ENCODE results near the gene CLEC18A. TPM values are rescaled to one million over a fixed set of nuclear protein-coding genes. Genes with fewer than 3 reads are reported as not detected.

The CLEC18A gene
- total and polyA plus RNA-seq, 5 donors from 2014 or later = 0.14 to 2.9 TPM; not detected in 3

- peaks cover 46% of the 10 kb centered on the region for H3K36me3 ChIP-seq (ENCODE audit: control insufficient read depth, insufficient read depth, low read length)
- no peak for ATAC-seq (ENCODE audit: low read depth in 2 of 2)
These were observed 40.2 kb upstream of the CLEC18A start for GRCh38 chr16:69910964-69911363.

GRCh38 chr16:69916462-69916861 is 34.7 kb upstream of the CLEC18A start:
- no peak overlapping the region for H3K27ac ChIP-seq (ENCODE audit: insufficient read depth, low read length, poor library complexity, severe bottlenecking)
- DNase-seq (no peak), ATAC-seq (ENCODE audit: low read depth in 2 of 2) (no peak)
- no peaks in the 10 kb centered on the region for H3K9me3 ChIP-seq (ENCODE audit: control insufficient read depth in 2 of 2, low read length in 2 of 2)
- H3K4me1 ChIP-seq (ENCODE audit: control insufficient read depth, insufficient read depth, low read length, poor library complexity, severe bottlenecking) = no peaks in the 10 kb centered on the region
- no peaks in the 10 kb centered on the region for H3K9me3 Mint-ChIP-seq
- H3K27me3 Mint-ChIP-seq = no peaks in the 10 kb centered on the region
- peaks cover 33% of the 10 kb centered on the region for H3K36me3 ChIP-seq (ENCODE audit: control insufficient read depth, insufficient read depth, low read length)
- peak overlapping the region in 1 of 3 donors; percentile 17 for H3K27ac Mint-ChIP-seq
- H3K4me1 Mint-ChIP-seq = peaks cover 0 to 3% (median 0%) of the 10 kb centered on the region in 4 donors
- peaks cover 42% of the 10 kb centered on the region for H3K36me3 Mint-ChIP-seq
- H3K27me3 ChIP-seq (ENCODE audit: control insufficient read depth, insufficient read depth, low read length) = no peaks in the 10 kb centered on the region
- H3K4me3 ChIP-seq (ENCODE audit: low read depth, low read length) = no peak overlapping the region
- peak overlapping the region in 1 of 4 donors; percentile 54 for H3K4me3 Mint-ChIP-seq

More at GRCh38 chr16:69910964-69911363, 40.2 kb upstream of the CLEC18A start:
- Mint-ChIP-seq H3K27me3 (no peaks in the 10 kb centered on the region), H3K4me1 (no peaks in the 10 kb centered on the region), H3K36me3 (peaks cover 29% of the 10 kb centered on the region), H3K4me3 (no peak overlapping the region), H3K27ac (peak overlapping the region in 2 of 3 donors; percentile 75 to 80), H3K9me3 (no peaks in the 10 kb centered on the region)
- Histone ChIP-seq H3K9me3 (ENCODE audit: control insufficient read depth in 2 of 2, low read length in 2 of 2) (no peaks in the 10 kb centered on the region), H3K4me1 (ENCODE audit: control insufficient read depth, insufficient read depth, low read length, poor library complexity, severe bottlenecking) (no peaks in the 10 kb centered on the region), H3K27me3 (ENCODE audit: control insufficient read depth, insufficient read depth, low read length) (no peaks in the 10 kb centered on the region), H3K4me3 (ENCODE audit: low read depth, low read length) (no peak overlapping the region), H3K27ac (ENCODE audit: insufficient read depth, low read length, poor library complexity, severe bottlenecking) (no peak overlapping the region)
- no peak for DNase-seq

- no peaks in the 10 kb centered on the region for H3K9me3 Mint-ChIP-seq
- no peaks in the 10 kb centered on the region for H3K4me1 ChIP-seq (ENCODE audit: control insufficient read depth, insufficient read depth, low read length, poor library complexity, severe bottlenecking)
- H3K36me3 Mint-ChIP-seq = peaks cover 40% of the 10 kb centered on the region
- H3K27ac Mint-ChIP-seq = peak overlapping the region in 2 of 3 donors; percentile 25 to 64
- no peak for ATAC-seq (ENCODE audit: low read depth in 2 of 2)
- no peaks in the 10 kb centered on the region for H3K9me3 ChIP-seq (ENCODE audit: control insufficient read depth in 2 of 2, low read length in 2 of 2)
- H3K27ac ChIP-seq (ENCODE audit: insufficient read depth, low read length, poor library complexity, severe bottlenecking) = no peak overlapping the region
- no peak overlapping the region for H3K4me3 ChIP-seq (ENCODE audit: low read depth, low read length)
- DNase-seq = no peak
- H3K27me3 Mint-ChIP-seq = no peaks in the 10 kb centered on the region
- peaks cover 26% of the 10 kb centered on the region for H3K36me3 ChIP-seq (ENCODE audit: control insufficient read depth, insufficient read depth, low read length)
- no peaks in the 10 kb centered on the region for H3K27me3 ChIP-seq (ENCODE audit: control insufficient read depth, insufficient read depth, low read length)
- H3K4me1 Mint-ChIP-seq = peaks cover 0 to 3% (median 0%) of the 10 kb centered on the region in 4 donors
- H3K4me3 Mint-ChIP-seq = no peak overlapping the region
These were observed 33.8 kb upstream of the CLEC18A start for GRCh38 chr16:69917311-69917710.

- Mint-ChIP-seq H3K4me3 (no peak overlapping the region), H3K9me3 (no peaks in the 10 kb centered on the region), H3K36me3 (peaks cover 37% of the 10 kb centered on the region), H3K27me3 (no peaks in the 10 kb centered on the region), H3K27ac (peak overlapping the region in 1 of 3 donors; percentile 31), H3K4me1 (peaks cover 0 to 3% (median 0%) of the 10 kb centered on the region in 4 donors)
- ATAC-seq (ENCODE audit: low read depth in 2 of 2) (no peak), DNase-seq (no peak)
- H3K36me3 ChIP-seq (ENCODE audit: control insufficient read depth, insufficient read depth, low read length) = peaks cover 23% of the 10 kb centered on the region
- H3K9me3 ChIP-seq (ENCODE audit: control insufficient read depth in 2 of 2, low read length in 2 of 2) = no peaks in the 10 kb centered on the region
- no peak overlapping the region for H3K27ac ChIP-seq (ENCODE audit: insufficient read depth, low read length, poor library complexity, severe bottlenecking)
- H3K4me1 ChIP-seq (ENCODE audit: control insufficient read depth, insufficient read depth, low read length, poor library complexity, severe bottlenecking) = no peaks in the 10 kb centered on the region
- no peaks in the 10 kb centered on the region for H3K27me3 ChIP-seq (ENCODE audit: control insufficient read depth, insufficient read depth, low read length)
- no peak overlapping the region for H3K4me3 ChIP-seq (ENCODE audit: low read depth, low read length)
These were observed 33.4 kb upstream of the CLEC18A start for GRCh38 chr16:69917739-69918138.

GRCh38 chr16:69918241-69918640 is 32.9 kb upstream of the CLEC18A start:
- Histone ChIP-seq H3K27ac (ENCODE audit: insufficient read depth, low read length, poor library complexity, severe bottlenecking) (no peak overlapping the region), H3K9me3 (ENCODE audit: control insufficient read depth in 2 of 2, low read length in 2 of 2) (no peaks in the 10 kb centered on the region), H3K27me3 (ENCODE audit: control insufficient read depth, insufficient read depth, low read length) (no peaks in the 10 kb centered on the region), H3K36me3 (ENCODE audit: control insufficient read depth, insufficient read depth, low read length) (peaks cover 23% of the 10 kb centered on the region), H3K4me3 (ENCODE audit: low read depth, low read length) (no peak overlapping the region), H3K4me1 (ENCODE audit: control insufficient read depth, insufficient read depth, low read length, poor library complexity, severe bottlenecking) (no peaks in the 10 kb centered on the region)
- no peak overlapping the region for H3K4me3 Mint-ChIP-seq
- no peak for ATAC-seq (ENCODE audit: low read depth in 2 of 2)
- H3K4me1 Mint-ChIP-seq = peaks cover 0 to 3% (median 0%) of the 10 kb centered on the region in 4 donors
- H3K27ac Mint-ChIP-seq = peak overlapping the region in 2 of 3 donors; percentile 29 to 31
- H3K36me3 Mint-ChIP-seq = peaks cover 37% of the 10 kb centered on the region
- no peak for DNase-seq
- H3K27me3 Mint-ChIP-seq = no peaks in the 10 kb centered on the region
- no peaks in the 10 kb centered on the region for H3K9me3 Mint-ChIP-seq

- Mint-ChIP-seq H3K4me3 (no peak overlapping the region), H3K4me1 (peaks cover 0 to 3% (median 0%) of the 10 kb centered on the region in 4 donors), H3K36me3 (peaks cover 42% of the 10 kb centered on the region), H3K27me3 (no peaks in the 10 kb centered on the region), H3K27ac (peak overlapping the region in 2 of 3 donors; percentile 25 to 56), H3K9me3 (no peaks in the 10 kb centered on the region)
- H3K36me3 ChIP-seq (ENCODE audit: control insufficient read depth, insufficient read depth, low read length) = peaks cover 33% of the 10 kb centered on the region
- H3K27ac ChIP-seq (ENCODE audit: insufficient read depth, low read length, poor library complexity, severe bottlenecking) = no peak overlapping the region
- no peaks in the 10 kb centered on the region for H3K27me3 ChIP-seq (ENCODE audit: control insufficient read depth, insufficient read depth, low read length)
- no peak for DNase-seq
- no peaks in the 10 kb centered on the region for H3K9me3 ChIP-seq (ENCODE audit: control insufficient read depth in 2 of 2, low read length in 2 of 2)
- H3K4me1 ChIP-seq (ENCODE audit: control insufficient read depth, insufficient read depth, low read length, poor library complexity, severe bottlenecking) = no peaks in the 10 kb centered on the region
- no peak for ATAC-seq (ENCODE audit: low read depth in 2 of 2)
- no peak overlapping the region for H3K4me3 ChIP-seq (ENCODE audit: low read depth, low read length)
These were observed 30.0 kb upstream of the CLEC18A start for GRCh38 chr16:69921127-69921526.

GRCh38 chr16:69922200-69922599 is 28.9 kb upstream of the CLEC18A start:
- H3K4me1 ChIP-seq (ENCODE audit: control insufficient read depth, insufficient read depth, low read length, poor library complexity, severe bottlenecking) = no peaks in the 10 kb centered on the region
- Mint-ChIP-seq H3K27ac (no peak overlapping the region), H3K4me1 (no peaks in the 10 kb centered on the region), H3K9me3 (no peaks in the 10 kb centered on the region), H3K4me3 (no peak overlapping the region), H3K36me3 (peaks cover 38% of the 10 kb centered on the region), H3K27me3 (no peaks in the 10 kb centered on the region)
- no peak for ATAC-seq (ENCODE audit: low read depth in 2 of 2)
- no peak overlapping the region for H3K4me3 ChIP-seq (ENCODE audit: low read depth, low read length)
- peaks cover 43% of the 10 kb centered on the region for H3K36me3 ChIP-seq (ENCODE audit: control insufficient read depth, insufficient read depth, low read length)
- DNase-seq = no peak
- no peaks in the 10 kb centered on the region for H3K27me3 ChIP-seq (ENCODE audit: control insufficient read depth, insufficient read depth, low read length)
- H3K27ac ChIP-seq (ENCODE audit: insufficient read depth, low read length, poor library complexity, severe bottlenecking) = no peak overlapping the region
- H3K9me3 ChIP-seq (ENCODE audit: control insufficient read depth in 2 of 2, low read length in 2 of 2) = no peaks in the 10 kb centered on the region

GRCh38 chr16:69924041-69924775 is 26.9 kb upstream of the CLEC18A start:
- Histone ChIP-seq H3K36me3 (ENCODE audit: control insufficient read depth, insufficient read depth, low read length) (peaks cover 42% of the 10 kb centered on the region), H3K9me3 (ENCODE audit: control insufficient read depth in 2 of 2, low read length in 2 of 2) (no peaks in the 10 kb centered on the region), H3K27ac (ENCODE audit: insufficient read depth, low read length, poor library complexity, severe bottlenecking) (no peak overlapping the region), H3K4me1 (ENCODE audit: control insufficient read depth, insufficient read depth, low read length, poor library complexity, severe bottlenecking) (no peaks in the 10 kb centered on the region), H3K4me3 (ENCODE audit: low read depth, low read length) (no peak overlapping the region), H3K27me3 (ENCODE audit: control insufficient read depth, insufficient read depth, low read length) (no peaks in the 10 kb centered on the region)
- Mint-ChIP-seq H3K4me3 (no peak overlapping the region), H3K36me3 (peaks cover 25% of the 10 kb centered on the region), H3K9me3 (no peaks in the 10 kb centered on the region), H3K4me1 (no peaks in the 10 kb centered on the region), H3K27ac (peak overlapping the region in 1 of 3 donors; percentile 42), H3K27me3 (no peaks in the 10 kb centered on the region)
- no peak for ATAC-seq (ENCODE audit: low read depth in 2 of 2)
- no peak for DNase-seq
